Skeletal muscle satellite cell (primary cell): ENCODE data around the gene RPS6KA2.

Experiments used
- H3K27me3 ChIP-seq: 2 replicates; pipeline ENCODE4 v1.7.0; 2013; ENCODE audit warnings: low read length; ENCODE audit not compliant: control insufficient read depth, insufficient read depth
- H3K36me3 ChIP-seq: 2 replicates; pipeline ENCODE4 v1.7.0; 2013; ENCODE audit warnings: mild to moderate bottlenecking, control low read depth, low read length; ENCODE audit not compliant: insufficient read depth
- H3K4me1 ChIP-seq: 2 replicates; pipeline ENCODE4 v1.7.0; 2013; ENCODE audit warnings: low read length; ENCODE audit not compliant: control insufficient read depth, insufficient read depth
- H3K4me2 ChIP-seq: 2 replicates; pipeline ENCODE4 v1.7.0; 2013; ENCODE audit warnings: mild to moderate bottlenecking, low read length
- H3K4me3 ChIP-seq: 2 replicates; pipeline ENCODE4 v1.7.0; 2013; ENCODE audit warnings: low read length
- H3K9ac ChIP-seq: 2 replicates; pipeline ENCODE4 v1.7.0; 2013; ENCODE audit warnings: mild to moderate bottlenecking, low read depth, low read length, moderate library complexity
- H3K9me3 ChIP-seq: replicated peaks from 2 replicates; pipeline ENCODE4 v1.7.0; 2013; ENCODE audit warnings: mild to moderate bottlenecking, control low read depth, low read length

Gene RPS6KA2

GRCh38 chr6:166525567-166525966 is 101.5 kb downstream of the RPS6KA2 start:
- H3K4me2 ChIP-seq, result no peak overlapping the region
- H3K36me3 ChIP-seq, result peaks cover 69% of the 10 kb centered on the region
- no peak overlapping the region for H3K9ac ChIP-seq
- no peaks in the 10 kb centered on the region for H3K9me3 ChIP-seq
- no peak overlapping the region for H3K4me3 ChIP-seq
- no peaks in the 10 kb centered on the region for H3K27me3 ChIP-seq
- peaks cover 3% of the 10 kb centered on the region for H3K4me1 ChIP-seq

GRCh38 chr6:166523782-166524559 is 103.1 kb downstream of the RPS6KA2 start:
- Histone ChIP-seq H3K4me2 (no peak overlapping the region), H3K27me3 (no peaks in the 10 kb centered on the region), H3K9ac (no peak overlapping the region), H3K4me1 (peaks cover 3% of the 10 kb centered on the region), H3K9me3 (no peaks in the 10 kb centered on the region), H3K4me3 (no peak overlapping the region), H3K36me3 (peaks cover 70% of the 10 kb centered on the region)

- Histone ChIP-seq H3K4me2 (no peak overlapping the region), H3K36me3 (peaks cover 66% of the 10 kb centered on the region), H3K27me3 (no peaks in the 10 kb centered on the region), H3K4me1 (peaks cover 7% of the 10 kb centered on the region), H3K9ac (no peak overlapping the region), H3K4me3 (no peak overlapping the region), H3K9me3 (no peaks in the 10 kb centered on the region)
Observed at GRCh38 chr6:166520905-166521834, 105.9 kb downstream of the RPS6KA2 start.

GRCh38 chr6:166516251-166516884 is 110.7 kb downstream of the RPS6KA2 start:
- no peak overlapping the region for H3K4me2 ChIP-seq
- peaks cover 49% of the 10 kb centered on the region for H3K36me3 ChIP-seq
- H3K4me3 ChIP-seq, result no peak overlapping the region
- H3K4me1 ChIP-seq, result peaks cover 21% of the 10 kb centered on the region
- H3K9ac ChIP-seq, result no peak overlapping the region
- no peaks in the 10 kb centered on the region for H3K27me3 ChIP-seq
- no peaks in the 10 kb centered on the region for H3K9me3 ChIP-seq

- no peak overlapping the region for H3K4me2 ChIP-seq
- H3K4me1 ChIP-seq, result peaks cover 21% of the 10 kb centered on the region
- no peaks in the 10 kb centered on the region for H3K9me3 ChIP-seq
- H3K27me3 ChIP-seq, result no peaks in the 10 kb centered on the region
- H3K36me3 ChIP-seq, result peaks cover 53% of the 10 kb centered on the region
- no peak overlapping the region for H3K9ac ChIP-seq
- H3K4me3 ChIP-seq, result no peak overlapping the region
Observed at GRCh38 chr6:166515072-166515810, 111.8 kb downstream of the RPS6KA2 start.

- Histone ChIP-seq H3K4me3 (no peak overlapping the region), H3K4me1 (peaks cover 21% of the 10 kb centered on the region), H3K9ac (no peak overlapping the region), H3K27me3 (no peaks in the 10 kb centered on the region), H3K4me2 (no peak overlapping the region), H3K36me3 (peaks cover 51% of the 10 kb centered on the region), H3K9me3 (no peaks in the 10 kb centered on the region)
Observed at GRCh38 chr6:166514196-166514595, 112.9 kb downstream of the RPS6KA2 start.

GRCh38 chr6:166512567-166512966 is 114.5 kb downstream of the RPS6KA2 start:
- no peak overlapping the region for H3K9ac ChIP-seq
- no peak overlapping the region for H3K4me2 ChIP-seq
- H3K27me3 ChIP-seq, result no peaks in the 10 kb centered on the region
- H3K4me3 ChIP-seq, result no peak overlapping the region
- peaks cover 21% of the 10 kb centered on the region for H3K4me1 ChIP-seq
- no peaks in the 10 kb centered on the region for H3K9me3 ChIP-seq
- peaks cover 57% of the 10 kb centered on the region for H3K36me3 ChIP-seq

- no peaks in the 10 kb centered on the region for H3K9me3 ChIP-seq
- H3K36me3 ChIP-seq, result peaks cover 68% of the 10 kb centered on the region
- peaks cover 17% of the 10 kb centered on the region for H3K4me1 ChIP-seq
- H3K4me3 ChIP-seq, result no peak overlapping the region
- no peak overlapping the region for H3K9ac ChIP-seq
- no peaks in the 10 kb centered on the region for H3K27me3 ChIP-seq
- H3K4me2 ChIP-seq, result no peak overlapping the region
Observed at GRCh38 chr6:166511316-166511715, 115.7 kb downstream of the RPS6KA2 start.

GRCh38 chr6:166509193-166509592 is 117.9 kb downstream of the RPS6KA2 start:
- Histone ChIP-seq H3K9ac (no peak overlapping the region), H3K36me3 (peaks cover 80% of the 10 kb centered on the region), H3K4me1 (no peaks in the 10 kb centered on the region), H3K27me3 (no peaks in the 10 kb centered on the region), H3K9me3 (no peaks in the 10 kb centered on the region), H3K4me3 (no peak overlapping the region), H3K4me2 (no peak overlapping the region)

- no peak overlapping the region for H3K4me3 ChIP-seq
- no peak overlapping the region for H3K4me2 ChIP-seq
- no peaks in the 10 kb centered on the region for H3K4me1 ChIP-seq
- H3K36me3 ChIP-seq, result peaks cover 80% of the 10 kb centered on the region
- no peak overlapping the region for H3K9ac ChIP-seq
- H3K27me3 ChIP-seq, result no peaks in the 10 kb centered on the region
- no peaks in the 10 kb centered on the region for H3K9me3 ChIP-seq
Observed at GRCh38 chr6:166508726-166509125, 118.3 kb downstream of the RPS6KA2 start.
